ENCODE data around the gene RALGAPA2.

The RALGAPA2 gene

GRCh38 chr20:20529597-20529996, 182.8 kb downstream of the RALGAPA2 start:
- DNase-seq = no peak

GRCh38 chr20:20528861-20529260, 183.6 kb downstream of the RALGAPA2 start:
- no peak for DNase-seq

GRCh38 chr20:20527661-20528060, 184.8 kb downstream of the RALGAPA2 start:
- DNase-seq = no peak

DNA sequence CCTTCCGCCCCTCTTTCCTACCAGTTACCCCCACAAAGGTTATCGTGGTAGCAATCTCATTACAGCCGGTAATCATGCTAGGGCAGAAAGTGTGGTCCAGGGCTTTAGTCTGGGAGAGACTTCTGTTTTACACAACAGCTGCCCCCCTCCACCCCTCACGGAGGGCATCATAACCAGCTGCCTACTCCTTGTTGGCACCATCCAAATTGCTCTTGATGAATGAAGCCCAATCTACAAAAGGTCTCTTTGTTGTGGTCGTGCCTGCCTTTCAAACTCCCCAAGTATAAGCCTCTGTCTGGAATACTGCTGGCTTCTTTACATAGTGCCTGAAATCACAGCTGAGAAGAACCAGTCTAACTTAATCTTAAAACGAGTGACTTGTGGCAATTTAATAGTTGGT, 186.7 kb downstream of the RALGAPA2 start:
- DNase-seq = no peak

- no peak for DNase-seq
Measured at GRCh38 chr20:20525214-20525613, 187.2 kb downstream of the RALGAPA2 start.

GRCh38 chr20:20524756-20525155, 187.7 kb downstream of the RALGAPA2 start:
- DNase-seq = peak; percentile 60

DNA sequence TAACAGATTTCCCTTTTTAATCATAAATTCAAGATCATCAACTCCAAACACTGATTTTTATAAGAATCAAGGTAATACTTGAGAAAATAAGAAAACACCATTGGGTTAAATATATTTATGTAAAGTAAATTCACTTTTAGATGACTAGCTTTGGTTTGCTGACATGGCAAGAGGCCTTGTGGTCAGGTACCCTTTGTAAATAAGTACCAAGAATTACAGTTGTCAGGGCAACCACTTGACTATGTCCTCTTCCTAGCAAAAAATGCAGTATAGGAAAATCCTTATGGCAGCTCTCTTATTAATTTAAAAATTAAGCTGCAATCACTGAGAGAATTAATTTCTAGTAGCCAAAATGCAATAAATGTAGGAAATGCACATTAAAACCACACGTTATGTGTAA, 190.7 kb downstream of the RALGAPA2 start:
- DNase-seq = no peak

- DNase-seq = no peak
Measured at GRCh38 chr20:20520776-20521175, 191.7 kb downstream of the RALGAPA2 start.

DNA sequence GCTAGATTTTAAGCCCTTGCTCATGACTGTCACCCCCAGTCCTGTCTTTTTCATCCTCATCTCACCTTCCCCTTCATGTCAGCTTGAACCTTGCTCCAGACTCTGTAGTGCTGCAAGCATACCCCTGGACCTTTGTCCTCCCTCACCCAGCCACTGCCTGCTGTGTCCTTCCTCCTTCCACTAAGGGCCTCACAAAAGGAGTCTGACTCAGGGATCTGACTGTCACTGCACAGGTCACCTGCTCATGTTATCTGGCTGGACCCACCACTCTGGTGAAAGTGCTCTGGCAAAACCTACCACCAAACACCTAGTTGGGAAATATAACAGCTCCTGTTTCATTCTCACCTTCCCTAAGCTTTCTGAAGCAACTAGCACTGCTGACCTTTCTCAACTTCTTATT, 193.2 kb downstream of the RALGAPA2 start:
- DNase-seq = no peak

- DNase-seq = no peak
Measured at GRCh38 chr20:20518263-20518662, 194.2 kb downstream of the RALGAPA2 start.

- no peak for DNase-seq
Measured at GRCh38 chr20:20517296-20517695, 195.1 kb downstream of the RALGAPA2 start.

- DNase-seq = no peak
Measured at GRCh38 chr20:20513720-20514119, 198.7 kb downstream of the RALGAPA2 start.

- DNase-seq = no peak
Measured at GRCh38 chr20:20505554-20505953, 206.9 kb downstream of the RALGAPA2 start.

GRCh38 chr20:20503777-20504530, 208.5 kb downstream of the RALGAPA2 start:
- DNase-seq = no peak

GRCh38 chr20:20501128-20501527, 211.3 kb downstream of the RALGAPA2 start:
- no peak for DNase-seq

- DNase-seq = no peak
Measured at GRCh38 chr20:20500312-20500711, 212.1 kb downstream of the RALGAPA2 start.

DNA sequence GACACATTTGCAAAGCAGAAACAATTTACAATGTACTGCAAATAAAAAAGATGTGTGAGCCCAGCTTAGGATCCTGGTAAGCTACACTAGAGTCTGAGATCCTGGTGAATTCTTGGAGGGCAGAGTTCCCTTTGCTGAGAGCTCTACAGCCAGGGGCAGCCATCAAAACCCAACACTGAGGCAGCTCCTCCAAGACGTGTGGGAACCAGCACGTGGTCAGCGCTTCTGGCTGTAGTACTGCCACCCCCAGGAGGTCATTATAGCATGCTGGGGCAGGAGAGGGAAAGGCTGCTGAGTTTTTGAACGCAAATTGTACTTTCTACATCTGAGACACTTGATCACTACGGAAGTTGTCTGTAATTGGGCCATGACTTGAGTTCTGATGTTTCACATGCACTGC, 213.0 kb downstream of the RALGAPA2 start:
- DNase-seq = no peak

GRCh38 chr20:20498076-20498861, 214.2 kb downstream of the RALGAPA2 start:
- DNase-seq = no peak

DNA sequence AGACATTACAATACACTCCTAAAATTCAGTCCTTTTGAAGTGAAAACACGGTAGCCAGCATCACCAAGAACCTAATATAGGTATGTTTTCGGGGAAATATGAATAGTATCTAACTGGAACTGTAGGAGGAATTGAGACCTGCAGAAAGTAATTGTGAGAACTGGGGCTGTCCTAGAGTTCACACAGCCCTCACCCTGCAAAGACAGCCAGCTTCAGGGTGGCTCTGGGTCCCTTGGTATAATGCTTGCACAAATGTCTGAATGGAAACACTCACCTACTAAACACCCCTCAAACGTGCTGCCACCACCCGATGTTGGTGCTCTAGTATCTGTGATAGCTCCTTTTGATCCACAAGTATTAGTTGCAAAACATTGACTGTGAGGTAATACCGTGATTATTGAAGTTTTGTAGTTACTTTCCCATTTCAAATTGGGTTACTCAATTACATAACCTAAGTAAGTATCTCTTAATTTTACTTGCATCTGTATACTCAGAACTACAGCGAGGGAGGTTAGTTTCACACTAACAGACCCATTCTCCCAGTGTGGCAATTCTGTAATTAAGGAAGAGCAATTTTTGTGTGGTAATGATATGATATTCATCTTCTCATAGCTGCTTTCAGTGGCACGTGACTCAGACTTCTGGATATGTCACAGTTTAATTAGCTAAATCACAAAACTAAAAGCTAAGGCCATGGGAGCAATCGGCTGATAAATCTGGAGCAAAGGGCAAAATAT, 215.0 kb downstream of the RALGAPA2 start:
- DNase-seq = no peak

DNA sequence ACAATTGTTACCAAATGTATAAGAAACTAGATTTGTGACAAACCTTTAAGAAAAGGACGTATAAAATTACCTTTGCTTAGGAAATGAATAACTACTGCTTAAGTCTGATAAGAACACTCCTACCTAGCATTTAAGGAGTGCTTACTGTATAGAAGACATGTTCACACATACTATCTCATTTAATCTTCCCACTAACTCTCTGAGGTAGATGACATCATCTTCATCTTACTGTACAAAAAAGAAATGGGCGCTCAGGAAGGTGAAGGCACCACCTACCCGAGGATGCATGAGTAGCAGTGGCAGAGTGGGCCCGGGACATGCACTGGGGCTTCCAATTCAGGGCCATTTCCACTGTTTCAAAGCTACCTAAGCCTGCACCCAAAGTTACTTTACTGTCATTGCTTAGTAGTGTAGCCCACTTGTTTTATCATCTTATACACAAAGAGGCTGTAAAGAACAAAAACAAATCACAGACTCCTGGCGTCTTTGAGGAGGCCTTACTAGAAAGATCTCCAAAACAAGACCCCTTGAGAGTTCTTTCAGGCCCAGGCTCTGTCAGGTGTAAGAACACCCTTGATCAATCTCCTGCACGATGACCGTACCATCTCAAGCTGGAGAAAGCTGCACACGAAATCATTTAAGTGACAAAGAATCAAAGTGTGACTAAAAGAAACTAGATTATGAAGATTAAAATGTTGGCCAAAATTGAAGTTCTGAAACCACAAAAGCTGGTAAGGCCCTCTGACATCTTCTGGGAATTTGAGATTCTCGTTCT, 216.5 kb downstream of the RALGAPA2 start:
- DNase-seq = no peak

GRCh38 chr20:20493701-20494100, 218.7 kb downstream of the RALGAPA2 start:
- no peak for DNase-seq

- no peak for DNase-seq
Measured at GRCh38 chr20:20492521-20493332, 219.7 kb downstream of the RALGAPA2 start.

All from hematopoietic multipotent progenitor cell treated with erythropoietin and hydrocortisone succinate and interleukin-3 and kit ligand, for 8 days (in vitro differentiated cells).